A549 (cell line): ENCODE measurements around the gene PCDH9. TPM values are rescaled to one million over a fixed set of nuclear protein-coding genes. Genes with fewer than 3 reads are reported as not detected.

Source experiments
- ATAC-seq, 2 experiments: fragments of 200-7000 bp in 1 of 2; fragments of >200 bp in 1 of 2; cut with Nextera tagmentation in 1 of 2; cut with Tn5 transposase in 1 of 2; 3 replicates each; pipeline versions ENCODE4 v1.8.0 to v1.9.1; 2018 to 2020; ENCODE audit warnings: mild to moderate bottlenecking in 1 of 2, moderate library complexity in 1 of 2
- CTCF ChIA-PET: fragments of 300-600 bp; sonication (Branson Sonifier 250); formaldehyde crosslinking; extraction: SDS; loops from one replicate; lab custom pipeline; 2021; ENCODE audit warnings: antibody characterized with exemption, inconsistent platforms; lab: Yijun Ruan, JAX
- POLR2A ChIA-PET: fragments of 350-600 bp; formaldehyde crosslinking; extraction: SDS; loops from one replicate; lab custom pipeline; 2021; ENCODE audit warnings: antibody characterized with exemption, inconsistent platforms; lab: Yijun Ruan, JAX
- DNase-seq, 2 experiments: peaks; one replicate each; pipeline versions ENCODE4 v3.0.0 to v3.0.0-alpha.2; 2011 to 2016; ENCODE audit warnings: low read depth in 1 of 2, low spot score in 1 of 2
- FAIRE-seq: peaks from 2 replicates; lab custom pipeline; 2011; peaks lifted over from hg19 to GRCh38; lab: Jason Lieb, UNC
- H3K27ac ChIP-seq, 2 experiments: fragments of >200 bp; sonication (Bioruptor Twin); formaldehyde crosslinking; 3 replicates each; pipeline ENCODE4 v1.5.1; 2016 to 2017
- H3K4me1 ChIP-seq: fragments of >200 bp; sonication (Bioruptor Twin); formaldehyde crosslinking; 3 replicates; pipeline ENCODE4 v1.6.1; 2016
- H3K4me2 ChIP-seq: fragments of >200 bp; sonication (Bioruptor Twin); formaldehyde crosslinking; 3 replicates; pipeline ENCODE4 v1.6.1; 2016
- H3K4me3 ChIP-seq: fragments of >200 bp; sonication (Bioruptor Twin); formaldehyde crosslinking; 3 replicates; pipeline ENCODE4 v1.5.1; 2016
- H3K9me3 ChIP-seq: fragments of >200 bp; sonication (Bioruptor Twin); formaldehyde crosslinking; 3 replicates; pipeline ENCODE4 v1.6.1; 2016
- CHD4 ChIP-seq: fragments of 200-600 bp; sonication (generic); IDR thresholded peaks from 2 replicates; pipeline ENCODE4 v1.6.1; 2016; ENCODE audit warnings: antibody characterized with exemption, mild to moderate bottlenecking, borderline replicate concordance
- EHF ChIP-seq: fragments of 250-450 bp; sonication (Bioruptor Pico); IDR thresholded peaks from 2 replicates; pipeline ENCODE4 v1.5.0; 2020; ENCODE audit warnings: mild to moderate bottlenecking
- FOSB ChIP-seq: fragments of 250-450 bp; sonication (Bioruptor Pico); IDR thresholded peaks from 2 replicates; pipeline ENCODE4 v1.5.0; 2020; ENCODE audit warnings: mild to moderate bottlenecking, moderate library complexity
- FOSL2 ChIP-seq, 2 experiments: fragments of 450-650 bp in 1 of 2; fragments of >200 bp in 1 of 2; sonication (Bioruptor Twin) in 1 of 2; formaldehyde crosslinking; IDR thresholded peaks; 2 replicates each; pipeline versions ENCODE4 v1.5.0 to v1.6.1; 2016 to 2020; ENCODE audit warnings: mild to moderate bottlenecking in 1 of 2, moderate library complexity in 1 of 2
- HDAC2 ChIP-seq: fragments of 200-600 bp; sonication (generic); IDR thresholded peaks from 2 replicates; pipeline ENCODE4 v1.6.1; 2016
- HOXA7 ChIP-seq: fragments of 250-450 bp; sonication (Bioruptor Pico); IDR thresholded peaks from 2 replicates; pipeline ENCODE4 v1.5.0; 2020; ENCODE audit warnings: mild to moderate bottlenecking, moderate library complexity
- KDM1A ChIP-seq: fragments of 200-600 bp; sonication (generic); IDR thresholded peaks from 2 replicates; pipeline ENCODE4 v1.6.1; 2016; ENCODE audit warnings: low read depth, mild to moderate bottlenecking
- KDM5A ChIP-seq: fragments of 200-600 bp; sonication (generic); IDR thresholded peaks from 2 replicates; pipeline ENCODE4 v1.6.1; 2016; ENCODE audit warnings: antibody characterized with exemption, mild to moderate bottlenecking
- MYC ChIP-seq: IDR thresholded peaks from 2 replicates; pipeline ENCODE4 v1.6.1; 2012; ENCODE audit warnings: mild to moderate bottlenecking, inconsistent platforms, low read length, improper control_type of control experiment, borderline replicate concordance
- PHF8 ChIP-seq: fragments of 200-600 bp; sonication (generic); IDR thresholded peaks from 2 replicates; pipeline ENCODE4 v1.6.1; 2016; ENCODE audit warnings: low read depth, mild to moderate bottlenecking, antibody characterized with exemption, moderate library complexity, borderline replicate concordance
- POLR2A ChIP-seq: IDR thresholded peaks from 2 replicates; pipeline ENCODE4 v1.6.1; 2012; ENCODE audit warnings: mild to moderate bottlenecking, low read length
- RAD21 ChIP-seq, 2 experiments: fragments of >200 bp in 1 of 2; sonication (Bioruptor Twin) in 1 of 2; formaldehyde crosslinking in 1 of 2; IDR thresholded peaks in 1 of 2; conservative IDR thresholded peaks in 1 of 2; 2 replicates in 1 of 2; 3 replicates in 1 of 2; pipeline ENCODE4 v1.6.1; 2012 to 2018; ENCODE audit warnings: inconsistent platforms in 1 of 2
- RCOR1 ChIP-seq: fragments of 150-350 bp; IDR thresholded peaks from 2 replicates; pipeline ENCODE4 v1.6.1; 2014; ENCODE audit warnings: antibody characterized with exemption, low read length, low read depth
- SMC3 ChIP-seq: fragments of >200 bp; sonication (Bioruptor Twin); formaldehyde crosslinking; IDR thresholded peaks from 3 replicates; pipeline ENCODE4 v1.6.1; 2018; ENCODE audit warnings: inconsistent platforms
- TFCP2L1 ChIP-seq: fragments of 250-450 bp; sonication (Bioruptor Pico); IDR thresholded peaks from 2 replicates; pipeline ENCODE4 v1.5.0; 2021; ENCODE audit warnings: mild to moderate bottlenecking
- ZC3H11A ChIP-seq: fragments of 450-650 bp; IDR thresholded peaks from 2 replicates; pipeline ENCODE4 v1.6.1; 2014; ENCODE audit warnings: antibody characterized with exemption, mild to moderate bottlenecking
- WGBS: methylation state at CpG from one replicate; pipeline ENCODE4 v1.1.6; 2017; ENCODE audit errors: missing lambda C conversion rate; 5-methylcytosine and 5-hydroxymethylcytosine counted together
- polyA plus RNA-seq, 4 experiments: library from polyadenylated mRNA; depleted of rRNA in 3 of 4; stranded (reverse); fragments of >200 nt; fragmentation: RNase III in 1 of 4; extraction: RNeasy Plus Mini Kit Qiagen cat#74134 plus additional on column Dnase treatment in 1 of 4; gene quantifications; 2 replicates in 3 of 4; 3 replicates in 1 of 4; pipeline ENCODE4 v1.2.3, GENCODE V29; 2011 to 2017
- TF ChIP-seq, protein P1 (sequence below): IDR thresholded peaks from 2 replicates; pipeline ENCODE4 v1.6.1; 2012; ENCODE audit warnings: low read depth, borderline replicate concordance
- TF ChIP-seq, protein P2 (sequence below): fragments of 250-450 bp; sonication (Bioruptor Pico); IDR thresholded peaks from 2 replicates; pipeline ENCODE4 v1.5.0; 2021; ENCODE audit warnings: mild to moderate bottlenecking, moderate library complexity, borderline replicate concordance
- TF ChIP-seq, protein P3 (sequence below): fragments of 200-600 bp; sonication (generic); IDR thresholded peaks from 2 replicates; pipeline ENCODE4 v1.6.1; 2016; ENCODE audit warnings: antibody characterized with exemption, mild to moderate bottlenecking, moderate library complexity

The PCDH9 gene
- polyA plus RNA-seq, 2 of the 4 experiments (the other 2 are of a cell fraction): 16.0 to 29.5 TPM

DNA sequence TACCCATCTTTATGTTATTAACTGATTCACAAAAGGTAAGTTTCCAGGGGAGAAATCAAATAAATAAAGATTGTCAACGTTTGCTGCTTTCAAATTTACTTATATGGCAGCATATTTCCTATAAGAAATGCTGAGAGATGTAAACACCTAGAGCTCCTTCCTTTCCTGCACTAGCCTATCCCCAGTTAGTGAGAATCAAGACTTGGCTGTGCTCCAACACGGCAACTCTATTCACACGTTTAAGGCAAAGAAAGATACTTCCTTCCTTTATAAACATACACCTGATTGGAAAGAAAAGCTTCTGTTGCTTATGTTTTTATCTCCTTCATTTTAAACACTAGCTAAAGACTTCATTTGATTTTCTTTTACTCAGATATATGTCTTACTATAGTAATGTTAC, 107.0 kb downstream of the PCDH9 start:
- ChIA-PET POLR2A (interaction anchor here (0.6 kb wide), 1 partner anchor 108 kb away, joined by 3 read pairs; no protein-coding TSS in a partner anchor), CTCF (no interaction called here)
- 2% methylated on average over 3 of the region's 3 CpGs for WGBS
- Histone ChIP-seq H3K9me3 (no peaks in the 10 kb centered on the region), H3K27ac (peak overlapping the region; percentile 89 to 93), H3K4me2 (peak overlapping the region; percentile 77), H3K4me1 (peaks cover 69% of the 10 kb centered on the region), H3K4me3 (peak overlapping the region; percentile 23; the same call in 1 of the 3 replicates)
- peak in 1 of 2 experiments; percentile 51 for DNase-seq
- no peak for FAIRE-seq
- ATAC-seq: no peak
- TF ChIP-seq, protein P1, sequence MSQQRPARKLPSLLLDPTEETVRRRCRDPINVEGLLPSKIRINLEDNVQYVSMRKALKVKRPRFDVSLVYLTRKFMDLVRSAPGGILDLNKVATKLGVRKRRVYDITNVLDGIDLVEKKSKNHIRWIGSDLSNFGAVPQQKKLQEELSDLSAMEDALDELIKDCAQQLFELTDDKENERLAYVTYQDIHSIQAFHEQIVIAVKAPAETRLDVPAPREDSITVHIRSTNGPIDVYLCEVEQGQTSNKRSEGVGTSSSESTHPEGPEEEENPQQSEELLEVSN: no peak
- no peak for TF ChIP-seq TFCP2L1 (CRISPR knock-in tag)
- TF ChIP-seq RAD21 (conservative IDR thresholded peaks at IDR 0.05 in 1 of 2, IDR thresholded peaks at IDR 0.05 in 1 of 2): no peak
- TF ChIP-seq CHD4: no peak
- no peak for TF ChIP-seq KDM5A
- TF ChIP-seq RCOR1: no peak
- no peak for TF ChIP-seq FOSB (CRISPR knock-in tag)
- no peak for TF ChIP-seq PHF8

DNA sequence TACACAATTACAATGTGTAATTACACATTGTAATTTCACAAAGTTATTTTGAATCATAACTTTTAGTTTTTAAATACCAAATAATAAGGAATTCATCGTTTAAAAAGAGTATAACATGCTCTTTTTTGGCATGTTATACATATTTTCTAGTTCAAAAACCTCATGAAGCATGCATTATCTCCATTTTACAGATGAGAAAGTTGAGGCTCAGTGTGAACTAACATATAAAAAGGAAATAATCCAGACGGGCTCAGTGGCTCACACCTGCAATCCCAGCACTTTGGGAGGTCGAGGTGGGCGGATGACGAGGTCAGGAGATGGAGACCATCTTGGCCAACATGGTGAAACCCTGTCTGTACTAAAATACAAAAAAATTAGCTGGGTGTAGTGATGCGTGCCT, 107.9 kb downstream of the PCDH9 start:
- H3K4me3 ChIP-seq: peak overlapping the region; percentile 29; the same call in 1 of the 3 replicates
- FAIRE-seq (no peak), ATAC-seq (no peak), DNase-seq (no peak)
- 54% methylated on average over 6 of the region's 6 CpGs for WGBS
- H3K4me1 ChIP-seq: peaks cover 77% of the 10 kb centered on the region
- POLR2A ChIA-PET: no interaction called here
- peak overlapping the region; percentile 88 to 93 for H3K27ac ChIP-seq
- TF ChIP-seq, protein P2, sequence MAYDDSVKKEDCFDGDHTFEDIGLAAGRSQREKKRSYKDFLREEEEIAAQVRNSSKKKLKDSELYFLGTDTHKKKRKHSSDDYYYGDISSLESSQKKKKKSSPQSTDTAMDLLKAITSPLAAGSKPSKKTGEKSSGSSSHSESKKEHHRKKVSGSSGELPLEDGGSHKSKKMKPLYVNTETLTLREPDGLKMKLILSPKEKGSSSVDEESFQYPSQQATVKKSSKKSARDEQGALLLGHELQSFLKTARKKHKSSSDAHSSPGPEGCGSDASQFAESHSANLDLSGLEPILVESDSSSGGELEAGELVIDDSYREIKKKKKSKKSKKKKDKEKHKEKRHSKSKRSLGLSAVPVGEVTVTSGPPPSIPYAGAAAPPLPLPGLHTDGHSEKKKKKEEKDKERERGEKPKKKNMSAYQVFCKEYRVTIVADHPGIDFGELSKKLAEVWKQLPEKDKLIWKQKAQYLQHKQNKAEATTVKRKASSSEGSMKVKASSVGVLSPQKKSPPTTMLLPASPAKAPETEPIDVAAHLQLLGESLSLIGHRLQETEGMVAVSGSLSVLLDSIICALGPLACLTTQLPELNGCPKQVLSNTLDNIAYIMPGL: no peak
- TF ChIP-seq CHD4 (0 out of 2 replicates have a peak, but pooled peaks have one; percentile 25), POLR2A (no peak), SMC3 (no peak), MYC (no peak), ZC3H11A (no peak), HDAC2 (peak; percentile 88), FOSL2 (IDR thresholded peaks at IDR 0.05) (no peak), FOSL2 (CRISPR knock-in tag; IDR thresholded peaks at IDR 0.05) (no peak), EHF (no peak), KDM1A (0 out of 2 replicates have a peak, but pooled peaks have one; percentile 50), HOXA7 (CRISPR knock-in tag) (no peak)
- TF ChIP-seq, protein P3, sequence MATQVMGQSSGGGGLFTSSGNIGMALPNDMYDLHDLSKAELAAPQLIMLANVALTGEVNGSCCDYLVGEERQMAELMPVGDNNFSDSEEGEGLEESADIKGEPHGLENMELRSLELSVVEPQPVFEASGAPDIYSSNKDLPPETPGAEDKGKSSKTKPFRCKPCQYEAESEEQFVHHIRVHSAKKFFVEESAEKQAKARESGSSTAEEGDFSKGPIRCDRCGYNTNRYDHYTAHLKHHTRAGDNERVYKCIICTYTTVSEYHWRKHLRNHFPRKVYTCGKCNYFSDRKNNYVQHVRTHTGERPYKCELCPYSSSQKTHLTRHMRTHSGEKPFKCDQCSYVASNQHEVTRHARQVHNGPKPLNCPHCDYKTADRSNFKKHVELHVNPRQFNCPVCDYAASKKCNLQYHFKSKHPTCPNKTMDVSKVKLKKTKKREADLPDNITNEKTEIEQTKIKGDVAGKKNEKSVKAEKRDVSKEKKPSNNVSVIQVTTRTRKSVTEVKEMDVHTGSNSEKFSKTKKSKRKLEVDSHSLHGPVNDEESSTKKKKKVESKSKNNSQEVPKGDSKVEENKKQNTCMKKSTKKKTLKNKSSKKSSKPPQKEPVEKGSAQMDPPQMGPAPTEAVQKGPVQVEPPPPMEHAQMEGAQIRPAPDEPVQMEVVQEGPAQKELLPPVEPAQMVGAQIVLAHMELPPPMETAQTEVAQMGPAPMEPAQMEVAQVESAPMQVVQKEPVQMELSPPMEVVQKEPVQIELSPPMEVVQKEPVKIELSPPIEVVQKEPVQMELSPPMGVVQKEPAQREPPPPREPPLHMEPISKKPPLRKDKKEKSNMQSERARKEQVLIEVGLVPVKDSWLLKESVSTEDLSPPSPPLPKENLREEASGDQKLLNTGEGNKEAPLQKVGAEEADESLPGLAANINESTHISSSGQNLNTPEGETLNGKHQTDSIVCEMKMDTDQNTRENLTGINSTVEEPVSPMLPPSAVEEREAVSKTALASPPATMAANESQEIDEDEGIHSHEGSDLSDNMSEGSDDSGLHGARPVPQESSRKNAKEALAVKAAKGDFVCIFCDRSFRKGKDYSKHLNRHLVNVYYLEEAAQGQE: no peak
- CTCF ChIA-PET: no interaction called here
- H3K9me3 ChIP-seq: no peaks in the 10 kb centered on the region
- peak overlapping the region; percentile 77 for H3K4me2 ChIP-seq
